Activated CD4-positive, alpha-beta T cell treated with anti-CD3 and anti-CD28 coated beads, Interleukin-2, amount 10 ng/mL, durations not matched to agents 7 days and 5 days (primary cell): ENCODE results near the gene ROBO2. TPM values are rescaled to one million over a fixed set of nuclear protein-coding genes. Genes with fewer than 3 reads are reported as not detected.

Experiments
- CTCF ChIA-PET: fragments of 350-600 bp; sonication (Branson Sonifier 250); formaldehyde crosslinking; loops from one replicate; lab custom pipeline; 2021; ENCODE audit warnings: antibody characterized with exemption; lab: Charles Lee
- POLR2A ChIA-PET: fragments of 350-600 bp; sonication (Branson Sonifier 250); formaldehyde crosslinking; loops from one replicate; lab custom pipeline; 2021; ENCODE audit warnings: antibody characterized with exemption; lab: Charles Lee
- DNase-seq: peaks from one replicate; pipeline ENCODE4 v3.0.0-alpha.2; 2020
- H3K27ac Mint-ChIP-seq: one replicate; pipeline ENCODE4 v1.8.0; 2021; ENCODE audit warnings: mild to moderate bottlenecking, moderate library complexity, mixed read lengths
- H3K27me3 Mint-ChIP-seq: one replicate; pipeline ENCODE4 v1.8.0; 2021; ENCODE audit warnings: mixed read lengths
- H3K36me3 Mint-ChIP-seq: one replicate; pipeline ENCODE4 v1.8.0; 2021; ENCODE audit warnings: low read depth, mixed read lengths
- H3K4me1 Mint-ChIP-seq: one replicate; pipeline ENCODE4 v1.8.0; 2021; ENCODE audit warnings: mixed read lengths
- H3K4me3 Mint-ChIP-seq: one replicate; pipeline ENCODE4 v1.8.0; 2021; ENCODE audit warnings: mild to moderate bottlenecking, moderate library complexity, mixed read lengths
- H3K9me3 Mint-ChIP-seq: one replicate; pipeline ENCODE4 v1.8.0; 2021; ENCODE audit warnings: mixed read lengths
- total RNA-seq, 2 experiments: library from RNA; stranded (reverse); gene quantifications; one replicate each; pipeline ENCODE4 v1.2.3, GENCODE V29; 2021

ROBO2 gene
- total RNA-seq, 2 experiments from 2014 or later: not detected

GRCh38 chr3:77462951-77463350, 423.1 kb downstream of the ROBO2 start:
- no peak for DNase-seq
- Mint-ChIP-seq H3K4me3 (no peak overlapping the region), H3K4me1 (no peaks in the 10 kb centered on the region), H3K27me3 (no peaks in the 10 kb centered on the region), H3K9me3 (peaks cover 6% of the 10 kb centered on the region), H3K36me3 (no peaks in the 10 kb centered on the region), H3K27ac (no peak overlapping the region)
- ChIA-PET POLR2A (no interaction called here), CTCF (no interaction called here)

- POLR2A ChIA-PET: no interaction called here
- Mint-ChIP-seq H3K36me3 (no peaks in the 10 kb centered on the region), H3K27ac (no peak overlapping the region), H3K4me3 (no peak overlapping the region), H3K27me3 (no peaks in the 10 kb centered on the region), H3K4me1 (no peaks in the 10 kb centered on the region), H3K9me3 (peaks cover 9% of the 10 kb centered on the region)
- CTCF ChIA-PET: no interaction called here
- DNase-seq: no peak
These were observed 424.3 kb downstream of the ROBO2 start for GRCh38 chr3:77464111-77464688.

- H3K27me3 Mint-ChIP-seq: no peaks in the 10 kb centered on the region
- no peaks in the 10 kb centered on the region for H3K36me3 Mint-ChIP-seq
- H3K4me3 Mint-ChIP-seq: no peak overlapping the region
- CTCF ChIA-PET: no interaction called here
- H3K27ac Mint-ChIP-seq: no peak overlapping the region
- POLR2A ChIA-PET: no interaction called here
- H3K4me1 Mint-ChIP-seq: no peaks in the 10 kb centered on the region
- H3K9me3 Mint-ChIP-seq: peaks cover 5% of the 10 kb centered on the region
- DNase-seq: no peak
These were observed 426.7 kb downstream of the ROBO2 start for GRCh38 chr3:77466562-77467115.

- no peaks in the 10 kb centered on the region for H3K4me1 Mint-ChIP-seq
- no peak overlapping the region for H3K27ac Mint-ChIP-seq
- no peaks in the 10 kb centered on the region for H3K27me3 Mint-ChIP-seq
- ChIA-PET CTCF (no interaction called here), POLR2A (no interaction called here)
- H3K9me3 Mint-ChIP-seq: peaks cover 4% of the 10 kb centered on the region
- no peak for DNase-seq
- H3K36me3 Mint-ChIP-seq: no peaks in the 10 kb centered on the region
- no peak overlapping the region for H3K4me3 Mint-ChIP-seq
These were observed 428.1 kb downstream of the ROBO2 start for GRCh38 chr3:77467702-77468625.

GRCh38 chr3:77468626-77469020, 428.7 kb downstream of the ROBO2 start:
- CTCF ChIA-PET: no interaction called here
- Mint-ChIP-seq H3K27me3 (no peaks in the 10 kb centered on the region), H3K4me3 (no peak overlapping the region), H3K9me3 (peaks cover 3% of the 10 kb centered on the region), H3K36me3 (no peaks in the 10 kb centered on the region), H3K4me1 (no peaks in the 10 kb centered on the region), H3K27ac (no peak overlapping the region)
- no peak for DNase-seq
- POLR2A ChIA-PET: no interaction called here

- POLR2A ChIA-PET: no interaction called here
- Mint-ChIP-seq H3K4me1 (no peaks in the 10 kb centered on the region), H3K9me3 (peaks cover 9% of the 10 kb centered on the region), H3K27ac (no peak overlapping the region), H3K4me3 (no peak overlapping the region), H3K36me3 (no peaks in the 10 kb centered on the region), H3K27me3 (no peaks in the 10 kb centered on the region)
- DNase-seq: no peak
- CTCF ChIA-PET: no interaction called here
These were observed 435.6 kb downstream of the ROBO2 start for GRCh38 chr3:77475507-77475906.

GRCh38 chr3:77479021-77479420, 439.1 kb downstream of the ROBO2 start:
- no peaks in the 10 kb centered on the region for H3K4me1 Mint-ChIP-seq
- POLR2A ChIA-PET: no interaction called here
- CTCF ChIA-PET: no interaction called here

GRCh38 chr3:77489216-77489615, 449.3 kb downstream of the ROBO2 start:
- ChIA-PET POLR2A (no interaction called here), CTCF (no interaction called here)
- Mint-ChIP-seq H3K9me3 (peaks cover 7% of the 10 kb centered on the region), H3K4me1 (no peaks in the 10 kb centered on the region), H3K36me3 (no peaks in the 10 kb centered on the region), H3K27me3 (no peaks in the 10 kb centered on the region), H3K27ac (no peak overlapping the region), H3K4me3 (no peak overlapping the region)
- DNase-seq: no peak

More at GRCh38 chr3:77479021-77479420, 439.1 kb downstream of the ROBO2 start:
- Mint-ChIP-seq H3K36me3 (no peaks in the 10 kb centered on the region), H3K27ac (no peak overlapping the region), H3K4me3 (no peak overlapping the region), H3K9me3 (peaks cover 9% of the 10 kb centered on the region), H3K27me3 (no peaks in the 10 kb centered on the region)
- DNase-seq: no peak

- peaks cover 7% of the 10 kb centered on the region for H3K9me3 Mint-ChIP-seq
- no peak overlapping the region for H3K27ac Mint-ChIP-seq
- H3K4me3 Mint-ChIP-seq: no peak overlapping the region
- POLR2A ChIA-PET: no interaction called here
- H3K4me1 Mint-ChIP-seq: no peaks in the 10 kb centered on the region
- no peaks in the 10 kb centered on the region for H3K36me3 Mint-ChIP-seq
- CTCF ChIA-PET: no interaction called here
- H3K27me3 Mint-ChIP-seq: no peaks in the 10 kb centered on the region
- no peak for DNase-seq
These were observed 452.1 kb downstream of the ROBO2 start for GRCh38 chr3:77491961-77492360.

GRCh38 chr3:77500721-77501120, 460.8 kb downstream of the ROBO2 start:
- H3K4me3 Mint-ChIP-seq: no peak overlapping the region
- DNase-seq: no peak
- H3K36me3 Mint-ChIP-seq: no peaks in the 10 kb centered on the region
- H3K27me3 Mint-ChIP-seq: no peaks in the 10 kb centered on the region
- CTCF ChIA-PET: no interaction called here
- no peak overlapping the region for H3K27ac Mint-ChIP-seq
- H3K9me3 Mint-ChIP-seq: no peaks in the 10 kb centered on the region
- POLR2A ChIA-PET: no interaction called here
- H3K4me1 Mint-ChIP-seq: no peaks in the 10 kb centered on the region

- H3K36me3 Mint-ChIP-seq: no peaks in the 10 kb centered on the region
- H3K4me3 Mint-ChIP-seq: no peak overlapping the region
- no peak for DNase-seq
- ChIA-PET POLR2A (no interaction called here), CTCF (no interaction called here)
- H3K27me3 Mint-ChIP-seq: no peaks in the 10 kb centered on the region
- no peak overlapping the region for H3K27ac Mint-ChIP-seq
- H3K9me3 Mint-ChIP-seq: no peaks in the 10 kb centered on the region
- no peaks in the 10 kb centered on the region for H3K4me1 Mint-ChIP-seq
These were observed 466.5 kb downstream of the ROBO2 start for GRCh38 chr3:77506384-77506783.

GRCh38 chr3:77513542-77513941, 473.6 kb downstream of the ROBO2 start:
- H3K27ac Mint-ChIP-seq: no peak overlapping the region
- ChIA-PET CTCF (no interaction called here), POLR2A (no interaction called here)
- no peak overlapping the region for H3K4me3 Mint-ChIP-seq
- H3K9me3 Mint-ChIP-seq: peaks cover 3% of the 10 kb centered on the region
- DNase-seq: no peak
- no peaks in the 10 kb centered on the region for H3K36me3 Mint-ChIP-seq
- H3K27me3 Mint-ChIP-seq: no peaks in the 10 kb centered on the region
- no peaks in the 10 kb centered on the region for H3K4me1 Mint-ChIP-seq

GRCh38 chr3:77514766-77515165, 474.9 kb downstream of the ROBO2 start:
- Mint-ChIP-seq H3K4me3 (no peak overlapping the region), H3K4me1 (no peaks in the 10 kb centered on the region), H3K27ac (no peak overlapping the region), H3K9me3 (peaks cover 3% of the 10 kb centered on the region), H3K27me3 (no peaks in the 10 kb centered on the region), H3K36me3 (no peaks in the 10 kb centered on the region)
- ChIA-PET POLR2A (no interaction called here), CTCF (no interaction called here)
- no peak for DNase-seq
